Thoracic aorta (tissue), 2 donors: ENCODE measurements around the gene ZNF132. TPM values are rescaled to one million over a fixed set of nuclear protein-coding genes. Genes with fewer than 3 reads are reported as not detected.

Experiments used
- ATAC-seq: fragments of 150-250 bp; one replicate; pipeline ENCODE4 v1.8.0; 2017; ENCODE audit warnings: low read depth; ENCODE audit not compliant: insufficient number of reproducible peaks, low FRiP score
- DNase-seq: peaks from one replicate; pipeline ENCODE4 v3.0.0-alpha.2; 2020; ENCODE audit warnings: low spot score
- H3K27ac ChIP-seq, 2 donors: fragments of 200-600 bp; sonication (generic); 1 replicate in 1 of 2; 2 replicates in 1 of 2; pipeline ENCODE4 v1.5.1; 2016; ENCODE audit warnings: mild to moderate bottlenecking in 2 of 2, moderate library complexity in 2 of 2
- H3K27me3 ChIP-seq: fragments of 200-600 bp; sonication (generic); replicated peaks from 2 replicates; pipeline ENCODE4 v1.6.0; 2016; ENCODE audit warnings: mild to moderate bottlenecking; ENCODE audit not compliant: insufficient read depth
- H3K36me3 ChIP-seq: fragments of 200-600 bp; sonication (generic); one replicate; pipeline ENCODE4 v1.5.1; 2016
- H3K4me1 ChIP-seq, 2 donors: fragments of 200-600 bp; sonication (generic); 1 replicate in 1 of 2; 2 replicates in 1 of 2; pipeline versions ENCODE4 v1.5.1 to v1.6.0; 2016; ENCODE audit warnings: low read depth in 2 of 2, mild to moderate bottlenecking in 1 of 2; ENCODE audit not compliant: control insufficient read depth in 1 of 2
- H3K4me3 ChIP-seq: fragments of 200-600 bp; sonication (generic); 2 replicates; pipeline ENCODE4 v1.5.1; 2016; ENCODE audit warnings: mild to moderate bottlenecking
- H3K9me3 ChIP-seq: fragments of 200-600 bp; sonication (generic); 2 replicates; pipeline ENCODE4 v1.5.1; 2016
- CTCF ChIP-seq: fragments of 200-600 bp; sonication (generic); IDR thresholded peaks from one replicate; pipeline ENCODE4 v1.5.1; 2019; ENCODE audit warnings: antibody characterized with exemption
- total RNA-seq, 2 donors: library from RNA; depleted of rRNA; stranded (reverse); fragments of >200 nt; gene quantifications; one replicate each; pipeline versions ENCODE4 v1.1.0 to v1.2.3, GENCODE V29; 2016

Gene ZNF132
- total RNA-seq, 2 donors from 2014 or later = 3.1 to 10.2 TPM

GRCh38 chr19:58385313-58385890, 54.6 kb downstream of the ZNF132 start:
- TF ChIP-seq CTCF = no peak
- Histone ChIP-seq H3K27ac (peak overlapping the region; percentile 94 to 99), H3K4me3 (peak overlapping the region; percentile 78), H3K4me1 (peaks cover 18 to 37% of the 10 kb centered on the region in 2 donors), H3K36me3 (peaks cover 5% of the 10 kb centered on the region), H3K9me3 (no peaks in the 10 kb centered on the region), H3K27me3 (no peaks in the 10 kb centered on the region)
- ATAC-seq = no peak
- DNase-seq = no peak

DNA sequence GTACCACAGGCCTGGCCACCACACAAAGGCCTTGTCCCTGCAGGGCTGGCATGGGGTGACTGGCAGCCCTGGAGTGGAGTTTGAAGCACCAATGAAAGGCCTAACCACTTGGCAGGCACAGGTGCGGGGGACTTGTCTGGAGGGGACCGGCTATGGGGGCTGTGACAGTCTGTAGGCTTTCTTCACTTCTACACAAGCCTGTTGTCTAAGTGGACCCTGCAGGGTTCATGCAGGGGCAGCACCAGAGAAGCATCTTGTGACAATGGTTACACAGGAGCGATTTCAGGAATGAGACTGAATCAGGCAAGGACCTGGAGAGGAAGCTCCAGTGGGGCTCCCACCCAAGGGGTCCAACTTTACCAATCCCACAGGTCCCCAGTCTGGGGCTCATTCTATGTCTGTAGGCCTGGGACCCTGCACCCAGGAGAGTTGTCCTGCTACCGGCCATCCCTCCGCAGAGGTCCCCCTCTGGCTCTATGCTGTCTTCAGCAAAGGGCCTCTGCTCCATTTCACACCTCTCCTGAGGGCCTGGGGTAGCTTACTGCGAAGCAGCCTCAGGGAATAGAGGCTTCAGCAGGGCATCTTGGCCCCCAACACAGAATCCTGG, 56.9 kb downstream of the ZNF132 start:
- H3K4me1 ChIP-seq = peaks cover 26 to 36% of the 10 kb centered on the region in 2 donors
- no peak overlapping the region for H3K4me3 ChIP-seq
- ATAC-seq = no peak
- no peaks in the 10 kb centered on the region for H3K9me3 ChIP-seq
- H3K36me3 ChIP-seq = no peaks in the 10 kb centered on the region
- no peak for DNase-seq
- no peaks in the 10 kb centered on the region for H3K27me3 ChIP-seq
- no peak for TF ChIP-seq CTCF
- H3K27ac ChIP-seq = no peak overlapping the region

Other genes starting within 250 kb of the ZNF132 start
- 10 to 100 TPM; 23.8 to 25.6 TPM for gene ZNF544, start 211.2 kb downstream of the ZNF132 start, total RNA-seq
- gene ZNF8, start 161.2 kb downstream of the ZNF132 start, total RNA-seq = 10 to 100 TPM; 11.4 to 12.0 TPM
- gene ERVK3-1, start 134.8 kb downstream of the ZNF132 start, total RNA-seq = 10 to 100 TPM; 37.4 to 87.9 TPM
- 1 to 10 TPM; 1.1 to 4.2 TPM for gene ZSCAN22, start 113.2 kb downstream of the ZNF132 start, total RNA-seq
- 10 to 100 TPM in 1 of 2 donors, 1 to 10 TPM in 1; 1.9 to 10.0 TPM for gene A1BG, start 86.7 kb downstream of the ZNF132 start, total RNA-seq
- gene ZNF497, start 77.4 kb downstream of the ZNF132 start, total RNA-seq = 1 to 10 TPM in 1 of 2 donors, not detected in 1; 2.3 TPM
- 1 to 10 TPM; 1.6 to 3.9 TPM for gene ZNF837, start 59.1 kb downstream of the ZNF132 start, total RNA-seq
- 100 to 1,000 TPM; 747 to 789 TPM for gene RPS5, start 52.9 kb downstream of the ZNF132 start, total RNA-seq
- gene RNF225, start 44.5 kb downstream of the ZNF132 start, total RNA-seq = not detected
- 10 to 100 TPM; 18.7 to 31.5 TPM for gene ZNF584, start 31.5 kb downstream of the ZNF132 start, total RNA-seq
- 10 to 100 TPM in 1 of 2 donors, 1 to 10 TPM in 1; 6.0 to 12.0 TPM for gene ZNF324B, start 11.5 kb upstream of the ZNF132 start, total RNA-seq
- 10 to 100 TPM; 19.8 to 31.7 TPM for gene ZNF324, start 26.9 kb upstream of the ZNF132 start, total RNA-seq
- gene ZNF446, start 36.2 kb upstream of the ZNF132 start, total RNA-seq = 10 to 100 TPM; 17.8 to 23.7 TPM
- 1 to 10 TPM; 7.1 to 8.5 TPM for gene SLC27A5, start 71.8 kb upstream of the ZNF132 start, total RNA-seq
- 10 to 100 TPM; 10.4 to 10.9 TPM for gene ZBTB45, start 79.7 kb upstream of the ZNF132 start, total RNA-seq
- gene TRIM28, start 103.9 kb upstream of the ZNF132 start, total RNA-seq = 100 to 1,000 TPM; 192 to 204 TPM
- gene CHMP2A, start 115.0 kb upstream of the ZNF132 start, total RNA-seq = 10 to 100 TPM; 90.3 to 98.8 TPM
- gene UBE2M, start 118.5 kb upstream of the ZNF132 start, total RNA-seq = 10 to 100 TPM; 17.1 to 18.9 TPM
- gene MZF1, start 133.2 kb upstream of the ZNF132 start, total RNA-seq = 10 to 100 TPM; 44.9 to 46.8 TPM